Amygdala (tissue), 56 donors: ENCODE data around the gene TTBK2.

Source experiments
- DNase-seq, 56 donors: peaks; one replicate each; lab custom pipeline; 2025; lab: John Stamatoyannopoulos, UW

Gene TTBK2

DNA sequence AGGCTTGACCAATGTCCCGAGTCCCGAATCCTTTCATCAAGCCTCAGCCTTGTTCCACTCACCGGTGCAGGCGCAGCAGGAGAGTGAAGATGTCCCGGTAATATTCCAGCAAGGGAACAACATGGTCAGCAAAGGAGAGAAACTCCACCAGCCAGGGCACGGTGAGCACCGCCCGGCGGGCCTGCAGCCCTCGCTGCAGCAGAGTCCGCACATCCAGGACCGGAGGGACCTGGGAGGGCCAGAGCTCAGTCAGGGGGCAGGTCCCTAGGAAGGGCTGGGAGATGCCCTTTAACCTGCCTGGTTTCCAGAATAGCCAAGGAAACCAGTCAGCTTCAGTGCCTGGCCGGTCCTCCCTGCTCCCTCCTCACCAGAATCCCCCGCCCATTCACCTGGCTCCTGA lies 190.0 kb downstream of the TTBK2 start:
- DNase-seq = no peak

DNA sequence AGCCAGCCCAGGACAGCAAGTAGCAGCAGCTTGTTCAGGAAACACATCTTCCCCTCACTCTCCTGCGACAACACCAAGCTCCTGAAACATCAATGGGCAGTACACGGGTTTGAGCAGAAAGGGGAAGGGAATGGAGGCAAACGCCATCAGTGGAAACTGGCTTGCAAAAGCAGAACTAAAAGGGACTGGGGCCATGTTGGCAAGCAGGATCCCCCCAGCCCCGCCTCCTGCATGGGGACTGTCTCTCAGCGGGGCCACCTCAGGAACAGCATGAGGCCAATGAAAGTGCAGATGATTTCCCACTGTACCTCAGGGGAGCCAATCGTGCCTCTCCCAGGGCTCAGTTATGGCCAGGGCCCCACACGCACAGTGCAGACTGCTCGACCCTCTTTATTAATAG lies 190.4 kb downstream of the TTBK2 start:
- DNase-seq = no peak

DNA sequence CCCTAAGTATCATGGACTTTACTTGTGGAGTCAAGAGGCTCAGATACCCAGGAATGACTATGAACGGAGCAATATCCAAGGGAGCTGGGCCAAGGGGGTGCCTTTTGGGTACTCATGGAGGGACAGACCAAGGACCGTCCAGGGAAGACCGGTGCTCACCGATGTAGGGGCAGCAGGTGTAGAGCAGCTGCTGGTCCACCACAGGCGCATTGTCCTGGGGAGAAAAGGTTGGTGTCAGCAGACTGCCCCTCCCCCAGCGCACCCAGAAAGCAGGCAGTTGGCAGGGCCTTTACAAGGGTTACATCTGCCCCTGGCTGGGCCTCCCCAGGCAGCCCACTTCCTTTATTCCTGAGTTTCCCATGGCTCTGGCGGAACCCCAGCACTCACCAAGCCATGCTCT lies 191.2 kb downstream of the TTBK2 start:
- no peak for DNase-seq

DNA sequence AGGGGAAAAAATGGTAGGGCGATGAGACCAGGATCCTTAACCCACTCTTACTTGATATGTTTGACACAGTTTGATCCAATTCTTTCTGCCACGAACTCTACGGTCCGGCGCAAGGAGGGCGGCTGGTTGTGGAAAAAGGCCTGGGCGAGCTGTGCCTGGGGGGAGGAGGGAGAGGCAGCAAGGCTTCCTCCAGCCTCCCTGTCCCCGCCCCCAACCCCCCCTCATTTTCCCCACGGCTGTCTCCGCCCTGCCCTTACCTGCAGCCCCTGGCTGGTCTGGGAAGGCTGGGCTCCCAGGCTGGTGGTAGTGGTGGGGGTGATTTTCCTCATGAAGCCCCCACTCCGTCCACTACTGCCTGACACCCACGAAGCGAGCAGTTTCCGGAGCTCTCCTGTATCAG lies 191.6 kb downstream of the TTBK2 start:
- no peak for DNase-seq

DNA sequence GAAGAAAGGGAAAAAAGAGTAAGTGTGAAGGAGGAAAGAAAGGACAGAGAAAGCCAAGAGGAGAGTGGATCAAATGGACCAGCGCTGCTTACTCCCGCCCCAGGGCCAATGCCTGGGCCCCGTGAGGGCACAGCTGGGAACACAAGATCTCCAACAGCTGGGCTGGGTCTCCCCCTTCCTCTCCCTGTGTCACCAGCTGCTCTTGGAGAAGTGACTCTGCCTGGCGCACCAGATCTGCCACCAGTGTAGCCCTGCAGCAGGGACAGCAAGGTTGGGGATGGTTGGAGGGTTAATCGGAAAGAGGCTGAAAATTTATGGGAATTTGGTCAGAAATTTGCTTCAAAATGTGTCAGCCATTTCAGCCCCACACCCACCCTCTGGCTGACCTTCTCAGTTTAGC lies 192.0 kb downstream of the TTBK2 start:
- peak in 21 of 56 donors; percentile 9 to 70 (median 32) for DNase-seq

DNA sequence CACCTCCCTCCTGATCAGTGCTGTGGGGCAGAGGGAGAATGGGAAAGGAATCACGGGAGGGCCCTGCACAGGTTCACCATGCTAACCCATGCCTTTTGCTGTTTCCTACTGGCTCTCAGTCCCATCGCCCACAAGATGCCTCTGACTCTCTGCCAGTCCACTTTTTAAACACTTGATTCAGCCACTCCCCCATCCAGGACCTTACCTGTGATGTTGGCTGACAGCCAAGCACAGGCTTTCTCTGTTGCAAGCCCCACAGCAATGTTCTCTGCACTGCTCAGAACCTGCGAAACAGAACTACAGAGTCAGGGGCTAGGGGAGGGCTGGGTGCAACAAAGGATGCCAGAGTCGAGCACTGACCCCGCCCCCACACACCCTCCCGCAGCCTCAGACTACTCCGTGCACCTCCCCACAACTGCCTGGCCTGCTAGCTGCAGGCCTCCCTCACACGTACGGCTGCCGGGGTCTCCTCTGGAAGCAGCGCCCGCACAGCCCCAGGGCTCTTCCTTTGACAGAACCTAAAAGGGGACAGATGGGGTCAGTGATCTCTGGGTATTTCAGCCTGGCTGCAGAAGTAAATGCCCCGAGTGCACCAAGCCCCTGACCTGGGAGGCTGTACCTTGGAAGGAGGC lies 192.7 kb downstream of the TTBK2 start:
- no peak for DNase-seq

DNA sequence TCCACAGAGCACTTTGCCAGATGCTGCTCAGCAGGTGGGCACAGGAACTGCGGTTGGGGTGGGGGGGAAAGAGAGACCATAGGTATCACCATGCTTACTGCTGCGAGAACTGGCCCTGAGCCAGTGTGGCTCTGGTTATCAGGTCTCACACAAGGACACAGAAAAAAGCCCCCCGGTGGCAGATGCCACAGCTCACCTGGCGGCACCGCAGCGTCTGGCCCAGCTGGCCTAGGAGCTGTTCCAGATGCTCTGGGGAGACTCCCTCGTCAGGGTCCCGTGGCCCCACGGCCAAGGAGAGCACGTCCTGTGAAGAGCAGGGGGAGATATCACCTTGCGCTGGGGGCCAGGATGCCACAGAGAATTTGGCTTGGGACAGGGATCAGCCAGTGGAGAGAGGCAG lies 194.5 kb downstream of the TTBK2 start:
- DNase-seq = no peak

DNA sequence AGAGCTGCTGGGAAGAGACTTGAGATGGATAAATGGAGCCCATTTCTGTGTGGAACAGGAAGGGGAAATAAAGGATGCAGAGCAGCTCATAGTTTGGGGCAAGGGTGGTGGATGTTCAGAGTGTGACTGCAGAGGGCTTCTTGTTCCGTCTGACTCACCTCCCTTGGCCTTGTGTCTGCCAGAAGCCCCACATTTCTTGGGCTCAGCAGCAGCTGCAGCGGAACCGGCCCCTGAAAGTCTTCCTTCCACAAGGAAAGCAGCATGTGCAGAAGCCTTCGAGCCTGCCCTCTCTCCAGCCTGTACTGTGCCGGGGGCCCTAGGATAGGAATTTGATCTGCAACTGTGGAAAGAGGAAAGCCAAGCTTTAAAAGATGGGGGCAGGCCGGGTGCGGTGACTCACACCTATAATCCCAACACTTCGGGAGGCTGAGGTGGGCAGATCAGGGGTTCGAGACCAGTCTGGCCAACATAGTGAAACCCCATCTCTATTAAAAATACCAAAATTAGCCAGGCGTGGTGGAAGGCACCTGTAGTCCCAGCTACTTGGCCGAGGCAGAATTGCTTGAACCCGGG lies 195.2 kb downstream of the TTBK2 start:
- no peak for DNase-seq

DNA sequence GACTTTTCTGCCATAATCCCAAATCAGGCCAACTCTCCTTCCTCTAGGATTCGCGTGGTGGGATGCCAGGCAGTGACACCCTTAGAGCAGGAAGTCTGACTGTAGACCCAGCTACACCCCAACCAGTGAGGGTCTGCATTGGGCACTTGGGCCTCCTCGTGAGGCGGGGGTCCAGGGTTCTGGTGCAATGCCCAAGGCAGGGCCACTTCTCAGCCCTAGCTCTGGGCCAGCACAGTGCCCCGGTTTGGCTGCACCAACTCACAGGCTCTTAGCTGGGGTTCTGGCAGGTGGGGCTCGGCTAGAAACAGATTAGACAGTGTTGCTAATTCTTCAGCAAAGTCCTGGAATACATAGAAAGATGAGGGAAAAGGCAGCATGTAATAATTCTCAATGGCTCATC lies 196.3 kb downstream of the TTBK2 start:
- no peak for DNase-seq

DNA sequence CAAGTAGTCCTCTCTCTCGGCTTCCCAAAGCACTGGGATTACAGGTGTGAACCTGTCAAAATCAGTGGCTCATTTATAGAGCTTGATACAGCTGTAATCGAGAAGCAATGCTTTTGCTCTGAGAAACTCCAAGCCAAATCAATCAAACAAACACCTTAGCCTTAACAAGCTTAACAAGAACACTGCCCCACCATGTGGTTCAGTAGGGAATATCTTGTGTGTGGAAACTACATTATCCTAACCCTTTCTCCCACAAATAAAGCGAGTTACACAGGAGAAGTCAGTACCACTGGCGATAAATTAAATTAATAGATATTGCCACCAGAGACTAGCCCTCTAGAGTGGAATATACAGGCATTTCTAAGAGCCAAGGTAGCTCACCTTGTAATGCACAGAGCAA lies 197.5 kb downstream of the TTBK2 start:
- no peak for DNase-seq

DNA sequence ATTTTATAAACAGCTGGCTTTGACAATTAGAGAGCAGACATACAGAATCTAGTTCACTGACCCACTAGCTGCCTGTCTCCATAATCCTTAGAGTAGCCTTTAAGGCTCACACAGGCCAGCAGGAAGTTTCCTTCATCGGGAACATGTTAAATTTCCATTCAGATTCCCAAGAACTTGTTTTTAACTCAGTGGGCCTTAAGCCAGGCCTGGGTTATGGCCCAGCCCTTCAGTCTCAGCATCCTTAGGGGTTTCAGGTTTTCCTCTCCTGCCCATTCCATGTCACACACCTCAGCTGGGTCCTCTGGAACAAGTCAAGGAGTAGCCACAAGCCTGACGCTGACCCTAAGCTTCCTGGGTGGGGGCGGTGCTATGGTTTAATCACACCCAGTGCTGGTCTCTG lies 198.7 kb downstream of the TTBK2 start:
- DNase-seq = no peak

DNA sequence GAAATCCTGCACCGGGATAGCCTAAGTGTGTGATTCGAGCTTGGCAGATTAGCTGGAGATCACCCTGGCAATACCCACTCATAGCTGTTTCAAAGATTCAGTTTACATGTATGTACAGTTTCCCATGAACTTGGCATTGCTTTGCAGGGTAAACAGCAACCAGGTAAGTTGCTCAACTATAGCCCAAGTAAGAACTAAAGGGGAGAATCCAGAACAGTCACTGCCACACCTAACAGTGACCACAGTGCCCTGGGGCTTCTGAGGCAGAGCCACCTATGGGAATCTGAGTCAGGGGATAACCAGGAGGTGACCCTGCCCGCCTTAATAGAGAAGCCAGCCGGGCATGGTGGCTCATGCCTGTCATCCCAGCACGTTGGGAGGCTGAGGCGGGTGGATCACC lies 199.6 kb downstream of the TTBK2 start:
- DNase-seq = no peak

DNA sequence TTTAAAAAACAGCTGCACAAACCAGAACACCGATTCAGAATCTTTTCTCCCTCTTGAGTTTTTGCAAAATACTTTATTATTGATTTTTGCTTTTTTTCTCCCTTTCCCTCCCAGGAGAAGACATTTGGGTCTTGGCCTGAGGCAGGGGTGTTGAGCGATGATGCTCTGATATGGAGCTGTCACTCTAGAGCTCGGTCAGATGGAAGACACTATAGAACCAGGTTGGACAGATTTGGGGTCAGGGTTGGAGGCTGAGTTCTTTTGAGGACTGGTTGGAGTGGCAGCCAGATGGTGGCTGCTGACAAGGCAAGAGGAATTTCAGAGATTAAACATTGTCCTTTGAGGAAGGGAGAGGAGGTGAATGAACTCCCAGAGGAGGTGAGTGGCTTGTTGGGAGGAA lies 200.5 kb downstream of the TTBK2 start:
- no peak for DNase-seq

DNA sequence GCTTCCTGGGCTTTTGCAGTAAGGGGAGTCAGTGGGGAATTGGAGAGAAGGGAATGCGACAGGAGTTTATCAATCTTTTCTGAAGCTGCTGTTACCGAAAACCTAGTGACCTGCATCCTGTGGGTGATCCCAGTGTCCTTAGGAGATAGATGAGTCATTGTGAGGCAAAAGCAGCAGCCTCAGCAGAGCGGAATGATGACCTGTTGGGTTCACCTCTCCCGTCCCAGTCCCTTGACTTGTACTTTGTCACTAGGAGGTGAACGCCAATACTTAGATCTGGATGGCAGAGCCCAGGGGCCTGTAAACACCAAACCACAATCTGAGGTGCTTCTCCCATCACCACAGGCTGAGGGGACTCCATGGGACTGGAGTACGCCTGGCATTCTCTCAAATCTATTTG lies 201.5 kb downstream of the TTBK2 start:
- DNase-seq = no peak

DNA sequence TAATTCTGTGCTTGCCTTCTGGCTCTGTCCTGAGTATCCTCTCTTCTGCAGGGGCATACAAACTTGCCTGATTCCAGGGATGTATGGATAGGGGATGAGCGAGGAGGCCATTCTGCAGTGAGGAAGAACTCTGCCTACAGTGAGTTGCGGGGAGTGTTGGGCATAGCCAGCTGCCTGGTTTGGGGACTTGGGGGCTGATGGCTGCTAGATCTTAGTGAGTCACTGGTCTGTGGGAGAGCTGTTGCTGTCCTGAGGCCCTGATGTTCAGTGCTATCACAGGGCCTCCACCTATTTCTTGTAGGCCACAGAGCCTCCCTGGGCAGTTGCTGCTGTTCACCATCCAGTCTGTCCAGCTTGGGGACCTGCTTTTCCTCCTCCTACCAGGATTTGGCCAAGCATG lies 204.0 kb downstream of the TTBK2 start:
- no peak for DNase-seq

DNA sequence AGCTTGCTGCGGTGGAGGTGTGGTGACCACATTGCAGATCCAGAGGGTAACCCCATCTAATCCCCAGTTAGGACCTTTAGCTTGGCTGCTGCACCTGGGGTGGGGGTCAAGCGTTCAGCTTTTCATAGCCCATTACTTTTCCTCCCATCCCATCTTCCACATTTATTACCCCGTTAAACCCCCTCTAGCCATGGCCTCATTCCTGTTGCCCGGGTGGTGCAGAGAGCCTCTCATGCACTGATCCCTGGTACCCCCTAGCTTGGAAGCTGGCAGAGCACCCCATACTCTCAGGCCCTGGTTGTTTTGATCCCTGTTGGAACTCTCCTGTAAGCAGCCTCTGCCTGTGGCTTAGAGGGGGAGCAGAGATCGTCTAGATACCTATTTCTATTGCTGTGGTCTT lies 204.5 kb downstream of the TTBK2 start:
- DNase-seq = no peak

DNA sequence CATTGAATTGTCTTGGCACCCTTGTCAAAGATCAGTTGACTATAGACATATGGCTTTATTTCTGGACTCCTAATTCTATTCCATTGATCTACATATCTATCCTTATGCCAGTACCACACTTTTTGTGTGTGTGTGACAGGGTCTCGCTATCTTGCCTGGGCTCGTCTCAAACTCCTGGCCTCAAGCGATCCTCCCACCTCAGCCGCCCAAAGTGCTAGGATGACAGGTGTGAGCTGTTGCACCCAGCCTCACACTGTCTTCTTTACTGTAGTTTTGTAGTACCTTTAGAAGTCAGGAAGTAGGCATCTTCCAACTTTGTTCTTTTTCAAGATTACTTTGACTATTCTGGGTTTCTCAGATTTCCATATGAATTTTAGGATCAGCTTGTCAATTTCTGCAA lies 208.0 kb downstream of the TTBK2 start:
- no peak for DNase-seq

DNA sequence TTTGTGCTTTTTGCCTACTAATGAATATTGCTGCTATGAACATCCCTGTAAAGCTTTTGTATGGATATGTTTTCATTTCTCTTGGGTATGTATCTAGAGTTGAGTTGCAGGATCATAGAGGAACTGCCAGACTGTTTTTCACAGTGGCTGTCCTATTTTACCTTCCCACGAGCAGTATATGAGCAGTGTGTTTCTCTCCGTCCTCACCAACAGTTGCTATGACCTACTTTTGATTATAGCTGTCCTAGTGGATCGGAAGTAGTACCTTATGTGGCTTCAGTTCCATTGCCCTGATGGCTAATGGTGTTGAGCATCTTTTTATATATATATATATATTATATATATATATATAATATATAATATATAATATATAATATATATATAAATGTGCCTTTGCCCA lies 208.8 kb downstream of the TTBK2 start:
- no peak for DNase-seq

DNA sequence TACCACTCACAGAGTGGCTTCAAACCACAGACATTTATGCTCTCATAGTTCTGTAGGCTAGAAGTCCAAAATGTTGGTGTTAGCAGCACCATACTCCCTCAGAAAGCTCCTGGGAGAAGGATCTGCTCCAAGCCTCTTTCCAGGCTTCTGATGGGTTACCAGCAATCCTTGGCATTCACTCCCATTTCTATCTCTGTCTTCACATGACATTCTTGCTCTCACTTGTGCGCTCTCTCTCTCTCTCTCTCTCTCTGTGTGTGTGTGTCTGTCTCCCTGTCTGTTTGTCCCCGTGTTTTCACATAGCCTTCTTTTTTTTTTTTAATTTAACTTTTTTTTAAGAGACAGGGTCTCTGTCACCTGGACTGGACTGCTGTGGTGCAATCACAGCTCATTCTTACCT lies 209.9 kb downstream of the TTBK2 start:
- DNase-seq = no peak

DNA sequence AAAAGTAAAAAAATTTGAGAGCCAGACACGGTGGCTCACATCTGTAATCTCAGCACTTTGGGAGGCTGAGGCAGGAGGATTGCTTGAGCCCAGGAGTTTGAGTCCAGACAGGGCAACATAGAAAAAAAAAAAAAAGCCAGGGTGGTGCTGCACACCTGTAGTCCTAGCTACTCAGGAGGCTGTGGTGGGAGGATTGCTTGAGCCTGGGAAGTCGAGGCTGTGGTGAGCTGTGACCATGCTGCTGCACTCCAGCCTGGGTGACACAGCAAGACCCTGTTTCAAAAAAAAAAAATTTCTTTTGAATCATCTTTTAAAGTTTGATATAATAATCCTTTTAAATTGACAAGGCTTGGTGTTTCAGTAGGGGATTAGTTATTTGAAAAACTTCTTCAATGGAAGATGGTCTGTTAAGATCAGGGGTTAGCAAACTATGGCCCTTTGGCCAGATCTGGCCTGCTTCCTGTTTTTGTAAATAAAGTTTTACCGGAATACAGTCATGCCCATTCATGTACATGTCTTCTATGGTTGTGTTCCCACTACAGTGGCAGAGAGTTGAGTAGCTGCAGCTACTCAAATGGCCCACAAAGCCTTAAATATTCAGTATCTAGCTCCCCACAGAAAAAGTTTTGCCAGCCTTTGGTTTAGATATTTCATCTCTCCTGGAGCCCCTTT lies 212.6 kb downstream of the TTBK2 start:
- DNase-seq = no peak

DNA sequence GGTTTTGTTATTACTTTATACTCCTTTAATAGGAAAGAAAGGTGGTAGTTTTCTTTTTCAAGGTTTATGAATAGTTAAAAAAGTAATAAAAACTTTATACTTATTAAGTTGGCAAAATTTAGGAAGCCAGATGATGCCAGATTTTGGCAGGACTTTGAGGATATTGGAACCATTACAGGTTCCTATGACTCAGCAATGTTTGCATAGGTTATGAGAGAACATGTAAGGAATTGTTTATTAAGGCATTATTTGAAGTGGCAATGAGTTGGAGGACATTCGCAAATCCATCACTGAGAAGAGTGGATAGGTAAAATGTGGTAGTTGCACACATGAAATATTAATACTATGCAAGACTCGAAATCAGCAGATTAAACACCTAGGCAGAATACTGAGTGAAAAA lies 213.5 kb downstream of the TTBK2 start:
- DNase-seq = no peak

DNA sequence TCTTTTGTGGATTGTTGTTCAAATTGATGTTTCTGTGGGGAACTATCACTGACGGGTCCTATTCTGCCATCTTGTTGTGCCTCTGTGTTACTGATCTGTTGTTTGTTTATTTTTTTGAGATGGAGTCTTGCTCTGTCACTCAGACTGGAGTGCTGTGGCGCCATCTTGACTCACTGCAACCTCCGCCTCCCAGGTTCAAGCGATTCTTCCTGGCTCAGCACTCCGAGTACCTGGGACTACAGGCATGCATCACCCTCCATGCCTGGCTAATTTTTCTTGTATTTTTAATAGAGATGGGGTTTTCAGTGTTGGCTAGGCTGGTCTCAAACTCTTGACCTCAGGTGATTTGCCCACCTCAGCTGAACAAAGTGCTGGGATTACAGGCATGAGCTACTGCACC lies 215.2 kb downstream of the TTBK2 start:
- DNase-seq = no peak
